ENCODE results near the gene PTK7.

Gene PTK7

GRCh38 chr6:43101497-43101896, 25.4 kb downstream of the PTK7 start:
- no peak overlapping the region for H3K27ac ChIP-seq
- H4K20me1 ChIP-seq (ENCODE audit: insufficient read depth), result no peaks in the 10 kb centered on the region
- no peak for TF ChIP-seq CTCF (conservative IDR thresholded peaks at IDR 0.05; ENCODE audit: low read depth, low read length)
- H3K36me3 ChIP-seq (ENCODE audit: insufficient read depth), result no peaks in the 10 kb centered on the region
- H3K27me3 ChIP-seq (ENCODE audit: insufficient read depth, low read depth), result no peaks in the 10 kb centered on the region
- no peak overlapping the region for H3K4me2 ChIP-seq
- no peaks in the 10 kb centered on the region for H3K4me1 ChIP-seq (ENCODE audit: low read depth, poor library complexity, severe bottlenecking)
- no peak overlapping the region for H3K9ac ChIP-seq
- no peak overlapping the region for H3K4me3 ChIP-seq (IDR thresholded peaks at IDR 0.05; ENCODE audit: insufficient read depth, low read depth, low read length)
- no peaks in the 10 kb centered on the region for H3K79me2 ChIP-seq (ENCODE audit: insufficient read depth, low read depth)
- H2AFZ ChIP-seq (ENCODE audit: low read depth), result no peak overlapping the region

GRCh38 chr6:43103253-43103876, 27.3 kb downstream of the PTK7 start:
- TF ChIP-seq CTCF (conservative IDR thresholded peaks at IDR 0.05; ENCODE audit: low read depth, low read length), result no peak
- H3K79me2 ChIP-seq (ENCODE audit: insufficient read depth, low read depth), result no peaks in the 10 kb centered on the region
- H2AFZ ChIP-seq (ENCODE audit: low read depth), result no peak overlapping the region
- no peak overlapping the region for H3K4me2 ChIP-seq
- H3K9ac ChIP-seq, result no peak overlapping the region
- no peaks in the 10 kb centered on the region for H4K20me1 ChIP-seq (ENCODE audit: insufficient read depth)
- no peaks in the 10 kb centered on the region for H3K4me1 ChIP-seq (ENCODE audit: low read depth, poor library complexity, severe bottlenecking)
- H3K27me3 ChIP-seq (ENCODE audit: insufficient read depth, low read depth), result no peaks in the 10 kb centered on the region
- no peak overlapping the region for H3K4me3 ChIP-seq (IDR thresholded peaks at IDR 0.05; ENCODE audit: insufficient read depth, low read depth, low read length)
- no peaks in the 10 kb centered on the region for H3K36me3 ChIP-seq (ENCODE audit: insufficient read depth)
- no peak overlapping the region for H3K27ac ChIP-seq

- no peak overlapping the region for H2AFZ ChIP-seq (ENCODE audit: low read depth)
- H3K9ac ChIP-seq, result no peak overlapping the region
- no peaks in the 10 kb centered on the region for H3K79me2 ChIP-seq (ENCODE audit: insufficient read depth, low read depth)
- no peaks in the 10 kb centered on the region for H4K20me1 ChIP-seq (ENCODE audit: insufficient read depth)
- H3K4me2 ChIP-seq, result no peak overlapping the region
- H3K36me3 ChIP-seq (ENCODE audit: insufficient read depth), result no peaks in the 10 kb centered on the region
- no peak overlapping the region for H3K27ac ChIP-seq
- no peak for TF ChIP-seq CTCF (conservative IDR thresholded peaks at IDR 0.05; ENCODE audit: low read depth, low read length)
- no peaks in the 10 kb centered on the region for H3K4me1 ChIP-seq (ENCODE audit: low read depth, poor library complexity, severe bottlenecking)
- H3K27me3 ChIP-seq (ENCODE audit: insufficient read depth, low read depth), result no peaks in the 10 kb centered on the region
- H3K4me3 ChIP-seq (IDR thresholded peaks at IDR 0.05; ENCODE audit: insufficient read depth, low read depth, low read length), result no peak overlapping the region
Observed at GRCh38 chr6:43105538-43106222, 29.6 kb downstream of the PTK7 start.

GRCh38 chr6:43107344-43108062, 31.4 kb downstream of the PTK7 start:
- Histone ChIP-seq H2AFZ (ENCODE audit: low read depth) (no peak overlapping the region), H3K9ac (no peak overlapping the region), H3K27ac (no peak overlapping the region), H3K36me3 (ENCODE audit: insufficient read depth) (no peaks in the 10 kb centered on the region), H3K4me3 (IDR thresholded peaks at IDR 0.05; ENCODE audit: insufficient read depth, low read depth, low read length) (no peak overlapping the region), H3K4me2 (no peak overlapping the region), H3K27me3 (ENCODE audit: insufficient read depth, low read depth) (no peaks in the 10 kb centered on the region), H4K20me1 (ENCODE audit: insufficient read depth) (no peaks in the 10 kb centered on the region), H3K4me1 (ENCODE audit: low read depth, poor library complexity, severe bottlenecking) (no peaks in the 10 kb centered on the region), H3K79me2 (ENCODE audit: insufficient read depth, low read depth) (no peaks in the 10 kb centered on the region)
- no peak for TF ChIP-seq CTCF (conservative IDR thresholded peaks at IDR 0.05; ENCODE audit: low read depth, low read length)
